ENCODE measurements around the gene FBH1.

DNA sequence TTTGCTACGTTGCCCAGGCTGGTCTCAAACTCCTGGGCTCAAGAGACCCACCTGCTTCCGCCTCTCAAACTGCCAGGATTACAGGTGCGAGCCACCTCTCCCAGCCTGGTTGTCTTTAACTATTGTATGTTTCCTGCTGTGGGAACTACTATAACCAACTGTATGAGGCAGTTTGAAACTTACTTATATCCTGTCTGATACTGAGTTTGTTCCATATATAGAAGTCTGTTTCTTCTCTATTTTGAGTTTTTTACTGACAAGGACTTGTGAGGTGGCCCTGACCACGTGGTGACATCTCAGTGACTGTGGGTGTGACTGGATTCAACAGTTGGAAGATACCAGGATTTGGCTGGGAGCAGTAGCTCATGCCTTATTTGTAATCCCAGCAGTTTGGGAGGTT, 14.2 kb downstream of the FBH1 start:
- TF ChIP-seq POLR2AphosphoS5 (IDR thresholded peaks at IDR 0.05; ENCODE audit: low read depth) = no peak
- TF ChIP-seq EZH2 (IDR thresholded peaks at IDR 0.05; ENCODE audit: low read depth, unreplicated experiment) = no peak
- no peak for TF ChIP-seq EZH2phosphoT487 (IDR thresholded peaks at IDR 0.05; ENCODE audit: unreplicated experiment)
- no peak for TF ChIP-seq CTCF (conservative IDR thresholded peaks at IDR 0.05; ENCODE audit: low read depth in 2 of 2)
- TF ChIP-seq, protein P1, sequence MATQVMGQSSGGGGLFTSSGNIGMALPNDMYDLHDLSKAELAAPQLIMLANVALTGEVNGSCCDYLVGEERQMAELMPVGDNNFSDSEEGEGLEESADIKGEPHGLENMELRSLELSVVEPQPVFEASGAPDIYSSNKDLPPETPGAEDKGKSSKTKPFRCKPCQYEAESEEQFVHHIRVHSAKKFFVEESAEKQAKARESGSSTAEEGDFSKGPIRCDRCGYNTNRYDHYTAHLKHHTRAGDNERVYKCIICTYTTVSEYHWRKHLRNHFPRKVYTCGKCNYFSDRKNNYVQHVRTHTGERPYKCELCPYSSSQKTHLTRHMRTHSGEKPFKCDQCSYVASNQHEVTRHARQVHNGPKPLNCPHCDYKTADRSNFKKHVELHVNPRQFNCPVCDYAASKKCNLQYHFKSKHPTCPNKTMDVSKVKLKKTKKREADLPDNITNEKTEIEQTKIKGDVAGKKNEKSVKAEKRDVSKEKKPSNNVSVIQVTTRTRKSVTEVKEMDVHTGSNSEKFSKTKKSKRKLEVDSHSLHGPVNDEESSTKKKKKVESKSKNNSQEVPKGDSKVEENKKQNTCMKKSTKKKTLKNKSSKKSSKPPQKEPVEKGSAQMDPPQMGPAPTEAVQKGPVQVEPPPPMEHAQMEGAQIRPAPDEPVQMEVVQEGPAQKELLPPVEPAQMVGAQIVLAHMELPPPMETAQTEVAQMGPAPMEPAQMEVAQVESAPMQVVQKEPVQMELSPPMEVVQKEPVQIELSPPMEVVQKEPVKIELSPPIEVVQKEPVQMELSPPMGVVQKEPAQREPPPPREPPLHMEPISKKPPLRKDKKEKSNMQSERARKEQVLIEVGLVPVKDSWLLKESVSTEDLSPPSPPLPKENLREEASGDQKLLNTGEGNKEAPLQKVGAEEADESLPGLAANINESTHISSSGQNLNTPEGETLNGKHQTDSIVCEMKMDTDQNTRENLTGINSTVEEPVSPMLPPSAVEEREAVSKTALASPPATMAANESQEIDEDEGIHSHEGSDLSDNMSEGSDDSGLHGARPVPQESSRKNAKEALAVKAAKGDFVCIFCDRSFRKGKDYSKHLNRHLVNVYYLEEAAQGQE (IDR thresholded peaks at IDR 0.05; ENCODE audit: unreplicated experiment) = no peak
- TF ChIP-seq JUNB (IDR thresholded peaks at IDR 0.05; ENCODE audit: unreplicated experiment) = no peak
- no peak for TF ChIP-seq CREB1 (CRISPR knock-in tag; IDR thresholded peaks at IDR 0.05; ENCODE audit: low read depth)
- no peak for TF ChIP-seq NANOG (IDR thresholded peaks at IDR 0.05; ENCODE audit: borderline replicate concordance)
- TF ChIP-seq ETS1 (IDR thresholded peaks at IDR 0.05) = no peak
- no peak for TF ChIP-seq ZNF331 (CRISPR knock-in tag; IDR thresholded peaks at IDR 0.05; ENCODE audit: low read depth)
- no peak for TF ChIP-seq ZNF462 (CRISPR knock-in tag; IDR thresholded peaks at IDR 0.05)
